ENCODE data around the gene ZNF19.

The ZNF19 gene

GRCh38 chr16:71440669-71441347, 48.3 kb downstream of the ZNF19 start:
- DNase-seq = peak; percentile 57

- no peak for DNase-seq
Observed at GRCh38 chr16:71439523-71439922, 49.6 kb downstream of the ZNF19 start.

- DNase-seq = no peak
Observed at GRCh38 chr16:71436473-71436872, 52.7 kb downstream of the ZNF19 start.

GRCh38 chr16:71432906-71433305, 56.2 kb downstream of the ZNF19 start:
- no peak for DNase-seq

- DNase-seq = no peak
Observed at GRCh38 chr16:71431991-71432390, 57.1 kb downstream of the ZNF19 start.

- no peak for DNase-seq
Observed at GRCh38 chr16:71431176-71431575, 57.9 kb downstream of the ZNF19 start.

GRCh38 chr16:71430744-71431143, 58.4 kb downstream of the ZNF19 start:
- DNase-seq = no peak

GRCh38 chr16:71429581-71429980, 59.5 kb downstream of the ZNF19 start:
- no peak for DNase-seq

GRCh38 chr16:71428883-71429282, 60.2 kb downstream of the ZNF19 start:
- no peak for DNase-seq

GRCh38 chr16:71428385-71428784, 60.7 kb downstream of the ZNF19 start:
- DNase-seq = no peak

- no peak for DNase-seq
Observed at GRCh38 chr16:71426880-71427615, 62.1 kb downstream of the ZNF19 start.

- DNase-seq = peak; percentile 85
Observed at GRCh38 chr16:71426069-71426879, 62.9 kb downstream of the ZNF19 start.

- DNase-seq = no peak
Observed at GRCh38 chr16:71425746-71426068, 63.4 kb downstream of the ZNF19 start.

- DNase-seq = no peak
Observed at GRCh38 chr16:71424626-71425025, 64.5 kb downstream of the ZNF19 start.

GRCh38 chr16:71423865-71424264, 65.3 kb downstream of the ZNF19 start:
- no peak for DNase-seq

All from activated CD8-positive, alpha-beta memory T cell treated with anti-CD3 and anti-CD28 coated beads, Interleukin-2, amount 50 U/mL, for 48 hours (primary cell).